ENCODE measurements around the gene PCDHGC5.

PCDHGC5 gene

DNA sequence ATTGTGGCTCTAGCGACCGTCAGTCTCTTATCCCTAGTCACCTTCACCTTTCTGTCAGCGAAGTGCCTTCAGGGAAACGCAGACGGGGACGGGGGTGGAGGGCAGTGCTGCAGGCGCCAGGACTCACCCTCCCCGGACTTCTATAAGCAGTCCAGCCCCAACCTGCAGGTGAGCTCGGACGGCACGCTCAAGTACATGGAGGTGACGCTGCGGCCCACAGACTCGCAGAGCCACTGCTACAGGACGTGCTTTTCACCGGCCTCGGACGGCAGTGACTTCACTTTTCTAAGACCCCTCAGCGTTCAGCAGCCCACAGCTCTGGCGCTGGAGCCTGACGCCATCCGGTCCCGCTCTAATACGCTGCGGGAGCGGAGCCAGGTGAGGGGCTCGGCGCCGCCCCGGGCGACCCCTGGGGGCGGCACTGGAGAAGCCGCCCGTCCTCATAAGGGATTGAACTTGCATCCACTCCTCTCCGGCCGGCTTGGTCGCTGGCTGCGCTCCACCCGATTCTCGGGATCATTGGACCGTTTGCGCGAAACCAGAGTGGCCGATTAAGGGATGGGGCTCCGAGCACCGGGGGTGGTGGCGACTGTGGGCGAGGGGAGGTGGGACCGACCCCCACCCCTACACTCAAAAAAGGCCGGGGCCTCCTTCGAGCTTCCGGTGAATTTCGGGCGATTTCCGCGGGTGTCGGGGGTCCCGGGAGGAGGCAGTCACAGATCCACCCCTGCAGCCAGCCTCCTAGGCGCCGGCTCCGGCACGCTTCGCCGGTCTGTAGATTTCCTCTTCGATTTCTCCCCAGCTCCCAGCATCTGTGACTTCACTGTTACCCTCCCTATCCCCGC is 2.7 kb downstream of the PCDHGC5 start:
- no peak for FAIRE-seq

DNA sequence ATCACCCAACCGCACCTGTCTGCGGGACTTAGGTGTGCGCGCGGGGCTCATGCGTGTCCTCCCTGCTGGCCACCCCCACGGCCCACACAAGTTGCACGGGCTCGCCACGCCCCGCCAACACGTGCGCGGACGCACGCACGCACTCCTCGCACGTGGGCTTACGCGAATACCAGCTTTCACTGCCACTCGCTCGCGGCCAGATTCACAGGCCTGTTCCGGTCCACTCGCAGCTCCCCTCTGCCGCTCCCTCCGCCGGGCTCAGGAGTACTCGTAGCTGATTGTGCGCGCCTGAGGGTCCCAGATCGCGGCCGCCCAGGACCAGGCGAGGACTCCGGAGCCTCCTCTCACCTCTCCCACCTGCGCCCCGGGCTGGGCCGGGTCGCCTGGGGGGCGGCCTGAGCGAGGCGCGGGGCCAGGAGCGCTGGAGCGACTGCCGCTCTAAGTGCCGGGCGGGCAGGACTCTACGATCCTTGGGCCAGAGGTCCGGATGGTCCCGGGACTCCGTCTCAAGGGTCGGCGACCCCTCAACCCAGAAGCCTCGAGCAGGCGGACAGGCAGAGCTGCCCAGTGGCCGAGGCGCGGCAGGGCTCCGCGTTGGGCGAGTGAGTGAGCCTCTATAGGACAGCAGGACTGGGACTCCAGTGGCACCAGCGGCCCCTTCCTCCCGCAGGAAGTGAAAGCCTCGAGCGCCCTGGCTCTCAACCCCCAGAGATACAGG is 3.4 kb downstream of the PCDHGC5 start:
- no peak for FAIRE-seq

DNA sequence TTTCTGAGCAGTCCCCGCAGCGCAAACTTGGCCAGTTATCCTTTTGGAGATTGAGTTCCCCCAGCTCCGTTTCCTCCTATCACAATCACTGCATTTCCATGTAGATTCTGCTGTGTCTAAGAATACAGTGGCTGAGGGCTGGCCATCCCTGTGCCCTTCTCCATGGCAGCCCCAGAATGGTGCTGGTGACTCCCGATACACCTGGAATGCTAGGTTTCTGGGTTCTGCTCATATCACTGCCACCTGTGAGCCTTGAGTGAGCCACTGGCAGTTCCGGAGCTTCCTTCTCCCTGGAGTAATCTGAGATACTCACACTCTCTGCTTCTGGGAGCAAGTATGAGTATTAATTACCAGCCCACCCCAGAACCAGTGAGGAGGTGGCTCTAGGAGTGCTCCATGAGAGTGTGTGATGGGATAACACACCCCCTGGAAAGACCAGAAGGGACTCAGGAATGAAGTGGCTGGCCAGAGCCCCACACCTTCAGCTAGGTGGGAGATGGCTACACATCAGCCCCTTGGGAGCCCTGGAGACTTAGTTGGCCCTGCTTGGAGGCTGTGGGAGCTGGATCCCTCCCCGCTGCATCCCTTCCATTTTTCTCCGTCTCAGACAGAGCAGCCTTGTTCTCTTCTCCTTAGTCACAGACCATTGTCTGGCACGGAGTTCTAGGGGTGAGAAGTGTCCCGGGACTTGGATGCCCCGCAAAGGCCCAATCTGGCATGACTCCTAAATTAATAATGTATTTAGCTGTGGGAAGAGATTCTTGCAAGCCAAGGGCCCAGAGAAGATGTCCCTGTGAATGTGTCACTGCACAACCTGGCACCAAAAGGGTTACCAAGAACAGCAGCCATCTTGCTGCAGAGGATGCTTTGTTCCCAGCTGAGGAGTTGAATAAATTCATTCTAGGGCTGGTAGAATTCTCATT is 4.9 kb downstream of the PCDHGC5 start:
- no peak for FAIRE-seq

GRCh38 chr5:141494761-141495452 is 6.0 kb downstream of the PCDHGC5 start:
- FAIRE-seq = no peak

DNA sequence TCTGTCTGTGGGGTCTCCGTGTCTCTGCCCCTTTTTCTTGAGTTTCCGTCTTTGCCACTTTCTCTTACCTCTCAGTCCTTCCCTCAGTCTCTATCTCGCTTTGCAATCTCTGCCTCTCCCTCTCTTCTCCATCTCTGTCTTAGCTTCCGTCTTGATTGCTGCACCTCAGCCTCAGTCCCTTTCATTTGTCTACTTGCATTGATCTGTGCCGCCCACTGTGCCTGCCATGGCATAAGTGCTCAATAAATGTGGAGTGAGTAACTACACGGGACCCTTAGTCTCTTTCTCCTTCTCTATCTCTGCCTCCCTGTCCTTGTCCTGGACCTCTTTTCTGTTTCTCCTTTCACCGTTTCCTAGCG is 6.6 kb downstream of the PCDHGC5 start:
- no peak for FAIRE-seq

DNA sequence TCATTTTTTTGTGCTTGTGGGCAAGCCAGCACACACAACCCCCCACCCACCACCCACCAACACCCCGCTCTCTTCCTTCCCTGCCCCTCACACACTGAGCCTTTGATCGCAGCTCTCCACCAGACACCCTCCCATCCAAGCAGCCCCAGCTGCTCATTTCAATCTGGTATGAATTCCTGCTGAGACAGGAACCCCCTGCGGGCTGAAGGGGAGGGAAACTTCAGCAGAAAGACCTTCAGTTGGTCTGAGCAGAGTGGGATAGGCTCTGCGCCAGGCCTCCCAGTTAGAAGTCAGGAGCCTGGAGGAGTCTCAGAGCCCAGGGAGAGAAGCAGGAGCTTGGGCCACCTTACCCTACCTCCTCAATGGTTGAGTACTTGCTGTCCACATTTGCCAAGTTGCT is 7.2 kb downstream of the PCDHGC5 start:
- FAIRE-seq = no peak

DNA sequence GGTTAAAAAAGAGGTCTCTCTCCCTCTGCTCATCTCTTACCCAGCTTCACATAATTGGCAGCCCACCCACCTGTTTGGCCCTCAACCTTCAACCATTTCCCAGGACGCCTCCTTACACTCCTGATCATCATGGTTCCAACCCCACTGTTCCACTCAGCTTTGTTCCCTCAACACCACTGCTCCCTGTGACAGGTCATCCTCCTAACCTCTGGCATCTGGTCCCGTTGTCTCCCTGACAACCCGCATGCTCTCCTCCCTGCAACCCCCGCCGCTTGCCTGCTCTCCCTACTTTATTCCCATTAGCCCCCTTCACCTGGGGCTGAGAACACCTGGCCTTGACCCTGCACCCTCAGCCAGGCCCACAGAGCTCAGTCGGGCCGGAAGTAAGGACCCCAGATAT is 12.9 kb downstream of the PCDHGC5 start:
- no peak for FAIRE-seq

GRCh38 chr5:141503681-141504080 is 14.8 kb downstream of the PCDHGC5 start:
- FAIRE-seq = no peak

GRCh38 chr5:141504216-141504615 is 15.3 kb downstream of the PCDHGC5 start:
- no peak for FAIRE-seq

DNA sequence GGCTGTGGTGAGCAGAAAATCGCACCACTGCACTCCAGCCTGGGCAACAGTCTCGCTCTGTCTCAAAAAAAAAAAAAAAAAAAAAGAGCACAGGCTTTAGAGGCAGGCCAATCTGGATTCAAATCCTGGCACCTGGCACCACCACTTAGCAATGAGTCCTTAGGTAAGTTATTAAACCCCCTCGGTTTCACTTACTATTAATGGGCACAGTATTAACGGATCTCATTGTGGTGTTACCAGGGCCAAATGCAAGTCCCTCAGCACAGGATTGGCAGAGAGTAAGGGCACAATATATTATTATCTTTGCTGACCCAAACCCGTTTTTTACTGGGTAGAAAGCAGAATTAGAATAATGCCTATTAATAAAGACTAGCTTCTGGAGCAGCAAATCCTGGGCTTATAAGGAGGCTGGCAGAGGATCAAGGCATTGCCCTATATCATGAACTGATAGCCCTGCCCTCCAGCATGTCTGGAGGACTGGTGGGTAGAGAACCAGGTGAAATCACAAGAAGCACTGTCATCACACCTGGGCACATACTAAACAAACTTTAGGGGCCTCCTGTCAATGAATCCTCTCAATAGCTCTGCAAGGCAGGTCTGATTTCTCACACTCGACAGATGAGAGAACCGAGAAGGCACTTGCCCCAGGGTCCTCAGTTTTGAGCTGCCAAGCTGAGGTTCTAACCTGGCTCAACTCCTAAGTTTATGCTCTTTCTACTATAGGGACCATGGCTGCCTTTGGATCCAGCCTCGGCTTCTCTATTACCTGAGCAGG is 17.7 kb downstream of the PCDHGC5 start:
- no peak for FAIRE-seq

DNA sequence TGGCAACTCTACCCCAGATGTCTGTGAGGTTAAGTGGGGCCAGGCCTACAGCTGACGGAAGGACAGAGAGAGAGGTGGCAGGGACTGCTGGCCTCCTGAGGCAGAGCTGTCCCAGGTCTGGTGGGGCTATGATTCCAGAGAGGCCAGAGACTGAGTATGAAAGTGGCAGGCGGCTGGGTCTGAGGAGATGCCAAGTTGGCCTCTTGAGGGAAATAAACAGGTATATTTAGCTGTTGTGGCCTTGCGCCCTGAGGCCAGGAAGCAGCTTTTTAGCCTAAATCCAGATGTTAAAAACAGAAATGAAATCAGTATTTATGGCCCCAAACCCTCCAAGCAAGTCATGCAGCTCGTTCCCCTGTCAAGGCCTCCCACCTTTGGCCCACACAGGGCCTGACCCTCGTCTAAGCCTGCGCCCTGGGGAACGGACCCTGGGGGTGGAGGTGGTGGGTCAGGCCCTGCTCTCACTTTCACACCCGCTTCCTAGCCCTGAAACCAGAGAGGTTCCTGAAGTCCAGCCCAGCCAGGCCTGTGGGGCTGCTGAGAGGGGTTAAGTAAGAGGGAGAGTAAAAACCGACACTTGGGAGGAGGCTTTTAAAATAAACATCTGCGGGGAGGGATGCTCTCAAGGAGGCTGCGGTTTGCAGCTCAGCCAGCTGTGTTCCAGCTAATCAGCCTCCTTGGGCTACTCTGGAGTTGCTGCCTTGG is 18.7 kb downstream of the PCDHGC5 start:
- no peak for FAIRE-seq

DNA sequence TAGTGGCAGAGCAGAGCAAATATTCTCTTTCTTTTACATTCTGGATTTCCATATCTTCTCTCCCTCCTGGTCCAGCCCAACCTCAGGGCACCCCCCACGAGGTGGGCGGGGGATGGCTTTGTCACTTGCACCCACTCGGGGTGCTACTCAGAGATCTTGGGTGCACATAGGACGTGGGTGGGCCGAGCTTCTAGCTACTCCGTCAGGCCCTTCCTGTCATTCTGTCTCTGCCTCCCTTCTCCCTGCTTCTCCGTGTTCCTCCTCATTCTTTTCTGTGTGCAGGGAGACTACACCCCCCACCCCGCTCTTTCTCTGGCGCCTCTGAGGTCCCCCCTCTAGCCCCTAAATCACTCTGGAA is 19.5 kb downstream of the PCDHGC5 start:
- no peak for FAIRE-seq

- no peak for FAIRE-seq
Observed at GRCh38 chr5:141508798-141509611, 20.1 kb downstream of the PCDHGC5 start.

GRCh38 chr5:141510160-141510559 is 21.3 kb downstream of the PCDHGC5 start:
- FAIRE-seq = no peak

DNA sequence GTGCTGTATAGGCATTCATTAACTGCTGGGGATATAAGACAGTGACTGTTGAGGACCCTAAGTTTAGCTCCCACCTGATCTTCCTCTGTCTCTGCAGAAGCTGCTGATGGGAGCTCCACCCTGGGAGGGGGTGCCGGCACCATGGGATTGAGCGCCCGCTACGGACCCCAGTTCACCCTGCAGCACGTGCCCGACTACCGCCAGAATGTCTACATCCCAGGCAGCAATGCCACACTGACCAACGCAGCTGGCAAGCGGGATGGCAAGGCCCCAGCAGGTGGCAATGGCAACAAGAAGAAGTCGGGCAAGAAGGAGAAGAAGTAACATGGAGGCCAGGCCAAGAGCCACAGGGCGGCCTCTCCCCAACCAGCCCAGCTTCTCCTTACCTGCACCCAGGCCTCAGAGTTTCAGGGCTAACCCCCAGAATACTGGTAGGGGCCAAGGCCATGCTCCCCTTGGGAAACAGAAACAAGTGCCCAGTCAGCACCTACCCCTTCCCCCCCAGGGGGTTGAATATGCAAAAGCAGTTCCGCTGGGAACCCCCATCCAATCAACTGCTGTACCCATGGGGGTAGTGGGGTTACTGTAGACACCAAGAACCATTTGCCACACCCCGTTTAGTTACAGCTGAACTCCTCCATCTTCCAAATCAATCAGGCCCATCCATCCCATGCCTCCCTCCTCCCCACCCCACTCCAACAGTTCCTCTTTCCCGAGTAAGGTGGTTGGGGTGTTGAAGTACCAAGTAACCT is 22.1 kb downstream of the PCDHGC5 start:
- no peak for FAIRE-seq

DNA sequence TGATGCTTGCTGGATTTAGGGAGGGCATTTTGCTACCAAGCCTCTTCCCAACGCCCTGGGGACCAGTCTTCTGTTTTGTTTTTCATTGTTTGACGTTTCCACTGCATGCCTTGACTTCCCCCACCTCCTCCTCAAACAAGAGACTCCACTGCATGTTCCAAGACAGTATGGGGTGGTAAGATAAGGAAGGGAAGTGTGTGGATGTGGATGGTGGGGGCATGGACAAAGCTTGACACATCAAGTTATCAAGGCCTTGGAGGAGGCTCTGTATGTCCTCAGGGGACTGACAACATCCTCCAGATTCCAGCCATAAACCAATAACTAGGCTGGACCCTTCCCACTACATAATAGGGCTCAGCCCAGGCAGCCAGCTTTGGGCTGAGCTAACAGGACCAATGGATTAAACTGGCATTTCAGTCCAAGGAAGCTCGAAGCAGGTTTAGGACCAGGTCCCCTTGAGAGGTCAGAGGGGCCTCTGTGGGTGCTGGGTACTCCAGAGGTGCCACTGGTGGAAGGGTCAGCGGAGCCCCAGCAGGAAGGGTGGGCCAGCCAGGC is 23.0 kb downstream of the PCDHGC5 start:
- FAIRE-seq = no peak

DNA sequence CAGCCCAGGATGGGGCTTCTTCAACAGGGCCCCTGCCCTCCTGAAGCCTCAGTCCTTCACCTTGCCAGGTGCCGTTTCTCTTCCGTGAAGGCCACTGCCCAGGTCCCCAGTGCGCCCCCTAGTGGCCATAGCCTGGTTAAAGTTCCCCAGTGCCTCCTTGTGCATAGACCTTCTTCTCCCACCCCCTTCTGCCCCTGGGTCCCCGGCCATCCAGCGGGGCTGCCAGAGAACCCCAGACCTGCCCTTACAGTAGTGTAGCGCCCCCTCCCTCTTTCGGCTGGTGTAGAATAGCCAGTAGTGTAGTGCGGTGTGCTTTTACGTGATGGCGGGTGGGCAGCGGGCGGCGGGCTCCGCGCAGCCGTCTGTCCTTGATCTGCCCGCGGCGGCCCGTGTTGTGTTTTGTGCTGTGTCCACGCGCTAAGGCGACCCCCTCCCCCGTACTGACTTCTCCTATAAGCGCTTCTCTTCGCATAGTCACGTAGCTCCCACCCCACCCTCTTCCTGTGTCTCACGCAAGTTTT is 23.6 kb downstream of the PCDHGC5 start:
- FAIRE-seq = no peak

GRCh38 chr5:141512911-141513626 is 24.2 kb downstream of the PCDHGC5 start:
- no peak for FAIRE-seq

Measured in colon (tissue), 2 donors.